Endothelial cell of umbilical vein (primary cell): ENCODE results near the gene PROSER1. TPM values are rescaled to one million over a fixed set of nuclear protein-coding genes. Genes with fewer than 3 reads are reported as not detected.

Experiments
- BruUV-seq: library from RNA; stranded (reverse); fragments of 400-500 nt; replicated peaks from 2 replicates; lab custom pipeline; 2021; lab: Mats Ljungman, UMichigan
- CTCF ChIA-PET: fragments of 300-600, 350-600 bp; sonication (Branson Sonifier 250); formaldehyde crosslinking; loops from one replicate; lab custom pipeline; 2021; ENCODE audit warnings: antibody characterized with exemption, inconsistent platforms; lab: Charles Lee
- POLR2A ChIA-PET: fragments of 300-600, 350-600 bp; sonication (Branson Sonifier 250); formaldehyde crosslinking; loops from one replicate; lab custom pipeline; 2021; ENCODE audit warnings: antibody characterized with exemption, inconsistent platforms; lab: Charles Lee
- DNase-seq: peaks from one replicate; pipeline ENCODE4 v3.0.0-alpha.2; 2011; ENCODE audit warnings: low read depth, low spot score
- FAIRE-seq: peaks from 2 replicates; lab custom pipeline; 2011; peaks lifted over from hg19 to GRCh38; lab: Jason Lieb, UNC
- H2AFZ ChIP-seq: 2 replicates; pipeline ENCODE4 v1.6.0; 2012; ENCODE audit warnings: low read depth, low read length, control low read depth, inconsistent platforms
- H3K27ac ChIP-seq: 2 replicates; pipeline ENCODE4 v1.5.1; 2011; ENCODE audit warnings: low read depth, mild to moderate bottlenecking, control low read depth, low read length, moderate library complexity; ENCODE audit not compliant: insufficient read depth
- H3K27me3 ChIP-seq, 2 experiments: 2 replicates each; pipeline versions ENCODE4 v1.6.0 to v1.6.1; 2011; ENCODE audit warnings: low read length in 2 of 2, mixed read lengths in 1 of 2; ENCODE audit not compliant: control insufficient read depth in 2 of 2, insufficient read depth in 2 of 2
- H3K36me3 ChIP-seq, 2 experiments: 2 replicates in 1 of 2; 3 replicates in 1 of 2; pipeline ENCODE4 v1.5.1; 2011; ENCODE audit warnings: low read length in 2 of 2, mild to moderate bottlenecking in 1 of 2, moderate library complexity in 1 of 2; ENCODE audit not compliant: control insufficient read depth in 2 of 2, insufficient read depth in 2 of 2; ENCODE audit errors: extremely low read depth in 1 of 2
- H3K4me1 ChIP-seq: 3 replicates; pipeline ENCODE4 v1.5.1; 2011; ENCODE audit warnings: mild to moderate bottlenecking, low read length; ENCODE audit not compliant: control insufficient read depth, insufficient read depth; ENCODE audit errors: extremely low read depth
- H3K4me2 ChIP-seq: 2 replicates; pipeline ENCODE4 v1.6.1; 2011; ENCODE audit warnings: low read length, control low read depth, mixed read lengths; ENCODE audit not compliant: insufficient read depth
- H3K4me3 ChIP-seq, 3 experiments: fragments of 200-600 bp in 1 of 3; sonication (generic), shearing (Covaris generic) in 1 of 3; replicated peaks in 1 of 3; 2 replicates each; pipeline ENCODE4 v1.5.1; 2011 to 2016; ENCODE audit warnings: control low read depth in 3 of 3, low read length in 3 of 3, mild to moderate bottlenecking in 2 of 3, inconsistent platforms in 1 of 3, low read depth in 1 of 3, moderate library complexity in 1 of 3; ENCODE audit not compliant: insufficient read depth in 1 of 3
- H3K79me2 ChIP-seq: 2 replicates; pipeline ENCODE4 v1.6.0; 2012; ENCODE audit warnings: low read length, inconsistent platforms; ENCODE audit not compliant: control insufficient read depth, insufficient read depth
- H3K9ac ChIP-seq: replicated peaks from 2 replicates; pipeline ENCODE3; 2011; ENCODE audit warnings: low read length, control low read depth; ENCODE audit not compliant: insufficient read depth; ENCODE audit errors: extremely low read depth
- H3K9me1 ChIP-seq: replicated peaks from 3 replicates; pipeline ENCODE4 v1.6.0; 2011; ENCODE audit warnings: mild to moderate bottlenecking, low read length; ENCODE audit not compliant: control insufficient read depth, insufficient read depth; ENCODE audit errors: extremely low read depth
- H3K9me3 ChIP-seq: replicated peaks from 2 replicates; pipeline ENCODE4 v1.5.1; 2012; ENCODE audit warnings: low read length, inconsistent platforms; ENCODE audit not compliant: control insufficient read depth, insufficient read depth
- H4K20me1 ChIP-seq: replicated peaks from 2 replicates; pipeline ENCODE3; 2011; ENCODE audit warnings: mild to moderate bottlenecking, low read length; ENCODE audit not compliant: control insufficient read depth, insufficient read depth; ENCODE audit errors: extremely low read depth
- CTCF ChIP-seq, 2 donors: IDR thresholded peaks; 1 replicate in 1 of 2; 2 replicates in 1 of 2; pipeline ENCODE4 v1.5.1; 2011; ENCODE audit warnings: low read length in 2 of 2, mild to moderate bottlenecking in 2 of 2, moderate library complexity in 2 of 2, control low read depth in 1 of 2, inconsistent platforms in 1 of 2, low read depth in 1 of 2; ENCODE audit not compliant: insufficient read depth in 1 of 2; ENCODE audit errors: extremely low read depth in 1 of 2
- EZH2 ChIP-seq: IDR thresholded peaks from 2 replicates; pipeline ENCODE4 v1.6.1; 2012; ENCODE audit warnings: borderline replicate concordance, low read depth, mild to moderate bottlenecking, moderate library complexity, low read length, inconsistent platforms; ENCODE audit not compliant: severe bottlenecking
- FOS ChIP-seq: IDR thresholded peaks from 2 replicates; pipeline ENCODE4 v1.6.1; 2011; ENCODE audit warnings: mild to moderate bottlenecking, low read length, moderate library complexity, borderline replicate concordance; ENCODE audit not compliant: insufficient read depth
- GATA2 ChIP-seq: IDR thresholded peaks from 2 replicates; pipeline ENCODE4 v1.7.0; 2011; ENCODE audit warnings: low read depth, mild to moderate bottlenecking, moderate library complexity, mixed read lengths, low read length; ENCODE audit not compliant: insufficient read length, insufficient read depth
- JUN ChIP-seq: IDR thresholded peaks from 2 replicates; pipeline ENCODE4 v1.6.1; 2011; ENCODE audit warnings: borderline replicate concordance, low read depth; ENCODE audit not compliant: insufficient read length, insufficient read depth
- MAX ChIP-seq: IDR thresholded peaks from 2 replicates; pipeline ENCODE4 v1.6.1; 2011; ENCODE audit not compliant: insufficient read depth, insufficient read length
- POLR2A ChIP-seq: IDR thresholded peaks from 2 replicates; pipeline ENCODE4 v1.6.1; 2012; ENCODE audit warnings: low read depth, mild to moderate bottlenecking, control low read depth, low read length
- POLR2AphosphoS5 ChIP-seq: IDR thresholded peaks from 2 replicates; pipeline ENCODE4 v1.6.1; 2012; ENCODE audit warnings: low read depth, mild to moderate bottlenecking, control low read depth, low read length, moderate library complexity; ENCODE audit not compliant: insufficient read depth
- dilution Hi-C: fragments of 300-500 bp; cut with MboI; formaldehyde crosslinking; loops from one replicate; pipeline ENCODE4 v1.15.0; 2019; ENCODE audit warnings: low sequenced_read_pairs; ENCODE audit not compliant: extremely low pct_ligation_motif_present
- intact Hi-C: fragments of 100-400 bp; cut with micrococcal nuclease; formaldehyde crosslinking; loops from one replicate; pipeline ENCODE4 v1.10.0; 2022
- polyA plus RNA-seq, 4 experiments: library from polyadenylated mRNA; depleted of rRNA in 3 of 4; stranded (reverse) in 3 of 4; unstranded in 1 of 4; fragments of >200 nt; gene quantifications; 2 replicates each; pipeline versions ENCODE4 v1.2.1 to v1.2.3, GENCODE V29; 2011 to 2012; ENCODE audit warnings: missing spikeins in 1 of 4
- total RNA-seq: library from RNA; stranded (reverse); gene quantifications from 2 replicates; pipeline ENCODE4 v1.2.3, GENCODE V29; 2021

PROSER1 gene
- total and polyA plus RNA-seq, 2 donors (not counting 3 experiments of a cell fraction or from before 2014, with no cell fraction given): 38.3 to 40.4 TPM

GRCh38 chr13:39039041-39039440, 1.2 kb upstream of the PROSER1 start:
- Histone ChIP-seq H3K27me3 (no peaks in the 10 kb centered on the region), H3K36me3 (no peaks in the 10 kb centered on the region), H3K4me3 (peak overlapping the region in 2 of 3 experiments; percentile 75 to 94), H3K4me1 (peaks cover 24% of the 10 kb centered on the region), H3K27ac (no peak overlapping the region), H2AFZ (peak overlapping the region; percentile 86), H3K9me3 (no peaks in the 10 kb centered on the region), H3K79me2 (peaks cover 38% of the 10 kb centered on the region), H3K9ac (peak overlapping the region; percentile 81), H3K9me1 (no peaks in the 10 kb centered on the region), H4K20me1 (no peaks in the 10 kb centered on the region), H3K4me2 (peak overlapping the region; percentile 68)
- no peak for DNase-seq
- ChIA-PET POLR2A (no interaction called here), CTCF (interaction anchor here (1.0 to 2.6 kb wide), 5 partner anchors 10 to 577 kb away, joined by 3 to 15 read pairs (median 7); no protein-coding TSS in a partner anchor)
- TF ChIP-seq POLR2AphosphoS5: no peak
- no peak for TF ChIP-seq JUN
- no peak for TF ChIP-seq CTCF (IDR thresholded peaks at IDR 0.05; ENCODE audit: extremely low read depth in 1 of 2, insufficient read depth in 1 of 2, low read depth in 1 of 2, low read length in 2 of 2)
- TF ChIP-seq FOS: no peak
- no peak for TF ChIP-seq EZH2
- no peak for TF ChIP-seq GATA2
- no peak for TF ChIP-seq MAX
- TF ChIP-seq POLR2A: no peak
- dilution Hi-C loops (no loop called here), intact Hi-C loops (loop anchor here (5.0 to 10.0 kb wide), 4 partner anchors 376 to 1736 kb away; partner anchors contain the start of genes LHFPL6, MRPS31 and UFM1)
- BruUV-seq: no TSS peak
- no peak for FAIRE-seq
